IPS-11a (cell line): ENCODE data around the gene RHOA.

Source experiments
- H3K4me3 ChIP-seq: one replicate; pipeline ENCODE4 v1.5.1; 2013; ENCODE audit warnings: low read depth, low read length, control low read depth

The RHOA gene

GRCh38 chr3:49411968-49412631, at the start of gene RHOA, which contains the start of gene TCTA:
Gene RHOA, minus strand, starts transcription at chr3:49411976. Its CDS starts 36,387 bp downstream, at chr3:49375589.
Gene TCTA, plus strand, starts transcription at chr3:49412423. Its CDS starts 4 bp downstream, at chr3:49412427.
- H3K4me3 ChIP-seq = peak within 1 kb of the TSS; percentile 84

GRCh38 chr3:49460956-49461355, 49.2 kb upstream of the RHOA start:
- no peak overlapping the region for H3K4me3 ChIP-seq

GRCh38 chr3:49460188-49460890, 48.6 kb upstream of the RHOA start:
- H3K4me3 ChIP-seq = no peak overlapping the region

GRCh38 chr3:49456466-49456865, 44.7 kb upstream of the RHOA start:
- no peak overlapping the region for H3K4me3 ChIP-seq

DNA sequence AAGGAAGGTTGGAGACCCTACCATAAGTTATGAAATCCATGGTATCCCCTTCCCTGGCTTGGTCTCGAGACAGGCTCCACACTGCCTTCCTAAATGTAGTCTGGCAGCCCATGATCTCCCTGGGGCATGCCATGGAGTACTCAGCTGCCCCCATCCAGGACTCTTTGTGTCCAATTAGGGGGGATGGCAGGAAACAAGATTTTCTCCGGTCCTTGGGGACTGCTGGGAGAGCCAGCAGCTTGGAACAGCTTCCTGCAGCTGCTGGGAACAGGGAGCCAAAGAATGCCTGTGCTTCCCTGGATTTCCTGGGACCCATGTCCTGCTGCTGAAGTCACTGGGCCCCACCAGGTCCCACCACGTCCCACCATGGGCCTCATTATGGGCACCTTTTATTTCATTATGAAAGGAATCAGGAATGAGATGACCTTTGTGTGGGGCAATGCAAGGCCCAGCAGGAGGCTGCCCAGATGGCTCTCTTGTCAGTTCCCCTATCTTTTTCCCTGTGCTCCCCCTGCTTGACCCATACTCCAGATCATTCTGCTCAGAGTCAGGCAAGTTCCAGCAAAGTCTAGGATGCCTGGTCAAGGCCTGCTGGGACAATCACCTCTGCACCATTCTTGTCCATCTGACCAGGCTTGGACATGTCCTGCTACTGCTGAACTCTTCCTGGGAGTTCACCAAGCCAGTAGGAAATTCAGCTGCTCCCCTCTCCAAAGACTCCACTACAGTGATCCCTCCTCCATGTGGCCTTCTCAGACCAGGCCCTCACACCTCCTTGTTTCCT, 43.3 kb upstream of the RHOA start:
- H3K4me3 ChIP-seq = no peak overlapping the region

DNA sequence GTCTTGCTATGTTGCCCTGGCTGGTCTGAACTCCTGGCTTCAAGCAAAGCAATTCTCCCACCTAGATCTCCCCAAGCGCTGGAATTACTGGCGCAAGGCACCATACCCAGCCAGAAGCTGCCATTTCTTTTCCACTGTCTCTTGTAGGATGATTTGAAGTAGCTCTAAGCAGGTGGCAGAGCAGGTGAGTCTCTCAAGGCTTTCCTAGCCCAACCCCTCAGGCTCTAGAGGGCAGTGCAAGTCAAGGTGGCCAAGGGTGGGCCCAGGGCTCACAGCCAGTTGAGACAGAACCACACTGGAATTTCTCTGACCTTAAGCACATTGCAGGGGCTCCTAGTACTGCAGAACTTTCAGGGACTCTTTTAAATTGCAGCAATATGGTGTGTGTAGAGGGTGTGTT, 42.7 kb upstream of the RHOA start:
- H3K4me3 ChIP-seq = no peak overlapping the region

GRCh38 chr3:49453621-49454020, 41.8 kb upstream of the RHOA start:
- H3K4me3 ChIP-seq = no peak overlapping the region

DNA sequence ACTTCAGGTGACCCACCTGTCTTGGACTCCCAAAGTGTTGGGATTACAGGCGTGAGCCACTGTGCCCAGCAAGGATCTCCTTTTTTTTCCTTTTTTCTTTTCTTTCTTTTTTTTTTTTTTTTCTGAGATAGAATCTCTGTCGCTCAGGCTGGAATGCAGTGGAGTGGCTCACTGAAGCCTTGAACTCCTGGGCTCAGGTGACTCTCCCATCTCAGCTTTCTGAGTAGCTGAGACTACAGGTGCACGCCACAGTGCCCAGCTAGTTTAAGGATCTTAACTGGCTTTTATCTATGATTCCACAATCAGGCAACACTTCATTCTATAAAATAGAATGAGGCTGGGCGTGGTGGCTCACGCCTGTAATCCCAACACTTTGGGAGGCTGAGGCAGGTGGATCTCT, 33.6 kb upstream of the RHOA start:
- no peak overlapping the region for H3K4me3 ChIP-seq

GRCh38 chr3:49434731-49435130, 23.0 kb upstream of the RHOA start:
- no peak overlapping the region for H3K4me3 ChIP-seq

DNA sequence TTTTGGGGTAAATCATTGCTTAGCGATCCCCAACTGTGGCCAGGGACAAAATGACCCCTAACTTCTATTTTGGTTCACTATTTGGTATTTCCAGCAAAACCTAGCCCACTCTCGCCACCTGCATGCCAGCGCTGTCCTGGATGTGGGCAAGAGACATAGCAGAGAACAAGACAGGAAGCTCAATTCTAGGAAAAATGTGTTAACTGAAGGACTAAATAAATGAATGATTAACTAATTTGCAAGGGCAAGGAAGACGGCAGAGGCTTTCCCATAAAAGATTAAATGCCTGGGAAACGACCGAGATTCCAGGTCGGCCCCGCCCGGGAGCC, 16.9 kb upstream of the RHOA start:
- H3K4me3 ChIP-seq = peak overlapping the region; percentile 81

GRCh38 chr3:49427586-49427985, 15.8 kb upstream of the RHOA start:
- H3K4me3 ChIP-seq = no peak overlapping the region

GRCh38 chr3:49424816-49425215, 13.0 kb upstream of the RHOA start:
- H3K4me3 ChIP-seq = no peak overlapping the region

DNA sequence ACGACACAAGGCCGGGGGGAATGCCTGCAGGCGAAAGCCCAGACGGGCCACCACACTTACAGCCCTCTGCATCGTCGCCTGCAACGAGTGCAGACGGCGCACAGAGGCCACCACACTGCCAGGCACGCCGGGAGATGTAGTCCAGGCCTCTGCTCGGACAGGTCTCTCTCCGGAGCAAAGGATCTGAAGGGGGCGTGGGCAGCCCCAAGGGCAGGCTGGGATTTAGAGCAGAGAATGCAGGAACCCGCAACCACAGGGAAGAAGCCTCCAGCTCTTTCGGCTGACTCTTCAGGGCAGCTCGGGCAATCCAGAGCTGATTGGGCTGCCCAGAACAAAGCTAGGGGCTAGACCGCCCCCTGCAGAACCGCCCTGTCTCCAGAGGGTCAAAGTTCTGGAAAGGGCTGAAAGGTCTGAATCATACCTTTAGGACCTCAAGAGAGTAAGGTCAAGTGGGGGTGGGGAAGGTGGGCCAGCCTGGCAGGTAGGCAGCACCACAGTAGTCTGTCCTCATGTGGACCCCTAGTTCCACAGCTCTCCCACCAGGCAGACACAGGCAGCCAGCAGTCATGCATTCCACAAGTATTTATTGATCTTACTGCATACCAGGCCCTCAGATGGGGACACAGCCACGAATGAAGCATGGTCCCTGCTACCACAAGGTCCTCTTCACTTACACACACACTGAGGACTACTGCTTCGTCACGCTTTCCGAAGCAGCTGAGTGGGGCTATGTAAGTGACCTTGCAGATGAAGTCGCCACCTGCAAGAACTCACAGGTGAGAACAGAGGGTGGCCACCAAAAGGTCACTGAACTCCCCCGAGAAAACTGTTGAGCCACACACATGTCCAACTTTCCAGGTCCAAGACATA, 10.8 kb upstream of the RHOA start, which contains the start of gene AMT:
AMT (minus strand) TSS at position 95 of the 870 bp plus-strand sequence; CDS start at position 72, 23 bp downstream.
- peak within 1 kb of the TSS; percentile 87 for H3K4me3 ChIP-seq

DNA sequence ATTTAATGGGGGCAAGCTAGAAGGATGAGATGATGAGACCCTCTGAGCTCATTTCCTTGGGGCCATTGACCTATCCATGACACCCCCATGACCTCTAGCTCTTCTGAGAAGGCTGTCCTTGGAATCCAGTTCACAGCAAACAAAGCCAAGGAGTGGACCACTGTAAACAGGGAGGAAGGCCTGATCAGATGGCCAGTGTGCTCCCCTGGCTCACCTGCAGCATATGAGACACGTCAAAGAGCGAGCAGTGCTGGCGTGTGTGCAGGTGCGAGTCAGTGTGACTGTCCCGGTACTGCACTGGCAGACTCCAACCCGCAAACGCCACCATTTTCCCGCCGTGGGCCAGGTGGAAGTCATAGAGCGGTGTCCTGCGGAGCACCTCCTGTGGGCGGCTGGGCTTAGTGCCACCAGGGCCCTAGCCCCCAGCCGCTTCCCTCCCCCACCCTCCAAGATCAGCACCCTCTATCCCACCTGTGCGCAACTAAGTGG, 10.2 kb upstream of the RHOA start:
- H3K4me3 ChIP-seq = peak overlapping the region; percentile 87

DNA sequence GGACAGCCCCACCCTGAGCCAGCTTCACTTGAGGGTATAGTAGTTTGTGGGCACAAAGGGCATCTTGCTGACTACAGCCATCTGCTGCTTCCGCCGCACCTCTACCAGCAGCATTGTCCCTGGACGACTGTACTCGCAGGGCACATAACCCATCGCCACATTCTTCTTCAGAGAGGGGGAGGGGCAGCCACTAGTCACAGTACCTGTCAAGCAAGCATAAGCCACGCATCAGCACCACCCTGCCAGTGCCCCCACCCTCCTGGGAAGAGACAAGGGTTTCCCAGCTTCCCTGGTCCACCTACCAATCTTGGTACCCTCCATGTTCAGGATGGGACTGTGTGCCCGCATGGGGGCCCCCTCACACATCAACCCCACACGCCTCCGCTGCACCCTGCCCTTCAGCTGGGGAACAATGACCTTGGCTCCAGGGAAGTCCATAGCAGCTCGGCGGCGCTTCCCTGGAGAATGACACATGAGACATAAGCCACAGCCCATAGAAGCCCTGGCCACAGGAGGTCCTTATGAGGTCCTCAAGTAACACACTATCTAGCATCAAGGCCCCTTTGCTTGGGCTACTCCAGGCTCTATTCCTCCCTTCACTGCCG, 5.8 kb upstream of the RHOA start:
- H3K4me3 ChIP-seq = no peak overlapping the region

GRCh38 chr3:49416867-49417266, 5.1 kb upstream of the RHOA start:
- H3K4me3 ChIP-seq = no peak overlapping the region

DNA sequence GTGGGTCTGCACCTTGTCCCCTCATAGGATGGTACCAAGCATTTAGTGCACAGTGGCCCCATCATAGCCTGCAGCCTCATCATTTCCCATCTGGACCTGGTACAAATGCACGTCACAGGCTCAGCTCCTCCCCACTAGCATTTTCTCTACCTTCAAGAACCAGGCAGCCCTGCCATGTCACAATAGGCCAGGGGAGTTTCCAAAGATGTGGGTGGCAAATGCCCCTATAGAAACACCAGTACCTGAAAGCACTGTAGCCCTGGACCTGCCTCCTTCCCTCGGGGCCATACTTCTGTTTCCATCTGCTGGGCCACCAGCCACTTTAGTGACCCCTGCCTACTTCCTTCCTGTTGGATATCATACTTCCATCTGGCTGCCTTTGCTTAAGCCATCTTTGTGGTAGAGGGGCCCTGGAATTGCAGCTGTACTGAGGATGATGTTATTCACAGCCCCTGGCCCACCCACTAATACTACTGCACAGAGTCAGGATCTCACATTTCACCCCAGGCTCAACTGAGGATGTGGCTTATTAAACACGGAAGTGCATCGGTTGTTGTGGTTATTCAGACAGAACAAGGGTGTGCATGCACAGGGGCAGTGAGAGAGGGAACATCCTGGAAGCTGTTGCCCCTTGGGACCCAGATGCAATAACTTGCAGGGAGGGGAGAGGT, 4.3 kb upstream of the RHOA start:
- H3K4me3 ChIP-seq = no peak overlapping the region

DNA sequence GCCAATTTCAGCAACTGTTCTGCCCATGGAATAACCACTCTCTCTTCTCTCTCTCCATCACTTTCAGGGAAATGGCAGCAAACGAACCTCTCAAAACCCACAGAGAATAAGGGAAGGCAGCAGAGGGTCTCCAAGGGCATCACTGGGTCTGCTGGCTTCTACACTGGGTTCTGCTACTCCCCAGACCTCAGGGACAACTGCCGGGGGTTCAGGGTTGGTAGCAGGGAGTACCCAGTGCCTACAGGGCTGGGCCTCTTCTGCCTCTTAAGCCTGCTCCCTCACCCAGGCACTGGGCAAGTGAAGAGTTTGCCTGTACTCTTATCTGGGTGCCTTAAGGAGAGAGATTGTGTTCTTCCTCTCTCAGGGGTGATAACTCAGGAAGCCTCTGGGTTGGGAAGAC, 3.0 kb upstream of the RHOA start:
- H3K4me3 ChIP-seq = no peak overlapping the region

- no peak overlapping the region for H3K4me3 ChIP-seq
Measured at GRCh38 chr3:49413338-49413734, 1.6 kb upstream of the RHOA start.
